Right lobe of liver (tissue), 4 donors: ENCODE data around the gene PDE1C.

Source experiments
- POLR2A ChIP-seq: fragments of 450-650 bp; IDR thresholded peaks from one replicate; pipeline ENCODE4 v1.6.1; 2017; ENCODE audit warnings: antibody characterized with exemption, mild to moderate bottlenecking
- TF ChIP-seq, protein P1 (sequence below), 4 donors: fragments of 200-600 bp in 3 of 4; fragments of 450-650 bp in 1 of 4; IDR thresholded peaks; one replicate each; pipeline versions ENCODE4 v1.5.1 to v1.8.0; 2016 to 2022; ENCODE audit warnings: antibody characterized with exemption in 4 of 4, mild to moderate bottlenecking in 2 of 4
- donor health status: DM: no; HTN: no; CAD: no.
- donor health status: DM: no; HTN: no; CAD: no.
- donor health status: DM: no; HTN: yes; CAD: no.

DNA sequence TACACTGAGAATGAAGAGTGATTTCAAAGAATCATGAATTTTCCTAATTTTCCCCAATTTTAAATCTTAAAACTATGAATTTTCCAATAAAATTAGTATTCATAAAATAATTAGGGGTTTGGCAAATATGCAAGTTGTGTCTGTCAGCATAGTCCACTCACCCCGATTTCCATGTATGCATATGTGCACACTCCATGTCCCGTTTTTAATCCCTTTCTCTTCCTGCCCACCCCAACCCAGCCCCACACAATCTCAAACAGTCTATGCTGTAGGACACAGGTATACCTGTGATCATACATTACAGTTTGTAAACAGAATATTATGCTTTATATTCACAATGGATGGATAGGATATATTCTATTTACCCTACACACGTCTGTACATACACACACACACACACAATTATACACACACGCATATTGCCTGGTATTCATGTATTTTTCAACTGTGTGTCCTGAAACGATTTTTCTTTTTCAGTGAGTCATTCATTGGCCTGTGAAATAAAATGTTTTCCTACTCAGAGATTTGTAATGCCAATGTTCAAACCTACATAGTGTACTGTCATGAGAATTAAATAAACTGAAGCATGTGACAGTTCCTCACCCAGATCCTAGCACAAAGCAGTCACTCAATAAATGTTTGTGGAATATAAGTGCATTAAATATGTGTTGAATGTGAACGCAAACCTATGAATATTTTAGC is 144.3 kb downstream of the PDE1C start:
- no peak for TF ChIP-seq POLR2A
- TF ChIP-seq, protein P1, sequence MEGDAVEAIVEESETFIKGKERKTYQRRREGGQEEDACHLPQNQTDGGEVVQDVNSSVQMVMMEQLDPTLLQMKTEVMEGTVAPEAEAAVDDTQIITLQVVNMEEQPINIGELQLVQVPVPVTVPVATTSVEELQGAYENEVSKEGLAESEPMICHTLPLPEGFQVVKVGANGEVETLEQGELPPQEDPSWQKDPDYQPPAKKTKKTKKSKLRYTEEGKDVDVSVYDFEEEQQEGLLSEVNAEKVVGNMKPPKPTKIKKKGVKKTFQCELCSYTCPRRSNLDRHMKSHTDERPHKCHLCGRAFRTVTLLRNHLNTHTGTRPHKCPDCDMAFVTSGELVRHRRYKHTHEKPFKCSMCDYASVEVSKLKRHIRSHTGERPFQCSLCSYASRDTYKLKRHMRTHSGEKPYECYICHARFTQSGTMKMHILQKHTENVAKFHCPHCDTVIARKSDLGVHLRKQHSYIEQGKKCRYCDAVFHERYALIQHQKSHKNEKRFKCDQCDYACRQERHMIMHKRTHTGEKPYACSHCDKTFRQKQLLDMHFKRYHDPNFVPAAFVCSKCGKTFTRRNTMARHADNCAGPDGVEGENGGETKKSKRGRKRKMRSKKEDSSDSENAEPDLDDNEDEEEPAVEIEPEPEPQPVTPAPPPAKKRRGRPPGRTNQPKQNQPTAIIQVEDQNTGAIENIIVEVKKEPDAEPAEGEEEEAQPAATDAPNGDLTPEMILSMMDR (IDR thresholded peaks at IDR 0.05): no peak
